GM23338 (cell line): ENCODE data around the gene MS4A4A. TPM values are rescaled to one million over a fixed set of nuclear protein-coding genes. Genes with fewer than 3 reads are reported as not detected.

Experiments used
- ATAC-seq: fragments of 200-7000 bp; cut with Tn5 transposase; 3 replicates; pipeline ENCODE4 v1.9.1; 2020
- DNase-seq: peaks from one replicate; pipeline ENCODE4 v3.0.0-alpha.2; 2015; ENCODE audit warnings: low spot score
- H2AFZ ChIP-seq: fragments of 200-600 bp; sonication (generic); 2 replicates; pipeline ENCODE4 v1.8.0; 2016; ENCODE audit warnings: antibody characterized with exemption, mild to moderate bottlenecking, moderate library complexity
- H3F3A ChIP-seq: fragments of 200-600 bp; sonication (generic); replicated peaks from 2 replicates; pipeline ENCODE4 v1.8.0; 2017; ENCODE audit warnings: antibody characterized with exemption, mixed run types, low read depth
- H3K27ac ChIP-seq: fragments of 200-600 bp; sonication (generic); 2 replicates; pipeline ENCODE4 v1.6.1; 2016; ENCODE audit warnings: low read depth
- H3K27me3 ChIP-seq: fragments of 200-600 bp; sonication (generic); 2 replicates; pipeline ENCODE4 v1.8.0; 2016; ENCODE audit warnings: mild to moderate bottlenecking, mixed run types, moderate library complexity; ENCODE audit not compliant: insufficient read depth
- H3K36me3 ChIP-seq: fragments of 200-600 bp; sonication (generic); 2 replicates; pipeline ENCODE4 v1.8.0; 2016; ENCODE audit warnings: mild to moderate bottlenecking; ENCODE audit not compliant: insufficient read depth
- H3K4me1 ChIP-seq: fragments of 200-600 bp; sonication (generic); 2 replicates; pipeline ENCODE4 v1.8.0; 2016; ENCODE audit warnings: mild to moderate bottlenecking, moderate library complexity; ENCODE audit not compliant: insufficient read depth
- H3K4me2 ChIP-seq: fragments of 200-600 bp; sonication (generic); 2 replicates; pipeline ENCODE4 v1.7.1; 2017; ENCODE audit warnings: mixed run types
- H3K4me3 ChIP-seq: fragments of 200-600 bp; sonication (generic); 2 replicates; pipeline ENCODE4 v1.6.1; 2016; ENCODE audit warnings: mixed run types
- H3K79me2 ChIP-seq: fragments of 200-600 bp; sonication (generic); replicated peaks from 2 replicates; pipeline ENCODE4 v1.8.0; 2017; ENCODE audit warnings: mild to moderate bottlenecking; ENCODE audit not compliant: insufficient read depth
- H3K9me2 ChIP-seq: fragments of 200-600 bp; sonication (generic); 2 replicates; pipeline ENCODE4 v1.8.0; 2017; ENCODE audit not compliant: insufficient read depth
- H4K20me1 ChIP-seq: fragments of 200-600 bp; sonication (generic); replicated peaks from 2 replicates; pipeline ENCODE4 v1.8.0; 2017; ENCODE audit warnings: mild to moderate bottlenecking; ENCODE audit not compliant: insufficient read depth
- H3K27ac Mint-ChIP-seq: 2 replicates; pipeline ENCODE4 v1.8.0; 2020; ENCODE audit warnings: inconsistent platforms, mild to moderate bottlenecking, moderate library complexity, mixed read lengths
- H3K27me3 Mint-ChIP-seq: 3 replicates; pipeline ENCODE4 v1.8.0; 2022; ENCODE audit warnings: low read depth, mild to moderate bottlenecking, moderate library complexity, mixed read lengths, inconsistent platforms; ENCODE audit not compliant: insufficient read depth, poor library complexity
- H3K36me3 Mint-ChIP-seq: 3 replicates; pipeline ENCODE4 v1.8.0; 2021; ENCODE audit warnings: low read depth, mild to moderate bottlenecking, inconsistent platforms, moderate library complexity, mixed read lengths
- H3K4me1 Mint-ChIP-seq: 3 replicates; pipeline ENCODE4 v1.8.0; 2020; ENCODE audit warnings: mild to moderate bottlenecking, inconsistent platforms, mixed read lengths
- H3K4me3 Mint-ChIP-seq: 3 replicates; pipeline ENCODE4 v1.8.0; 2021; ENCODE audit warnings: moderate library complexity, mild to moderate bottlenecking, inconsistent platforms, mixed read lengths
- H3K9me3 Mint-ChIP-seq: 3 replicates; pipeline ENCODE4 v1.8.0; 2020; ENCODE audit warnings: moderate library complexity, mild to moderate bottlenecking, inconsistent platforms, mixed read lengths
- EZH2 ChIP-seq: fragments of 200-600 bp; sonication (generic); IDR thresholded peaks from one replicate; pipeline ENCODE4 v1.8.0; 2017; ENCODE audit warnings: antibody characterized with exemption, mild to moderate bottlenecking, low read depth; ENCODE audit not compliant: unreplicated experiment
- NANOG ChIP-seq: IDR thresholded peaks from 2 replicates; pipeline ENCODE4 v1.6.1; 2016; ENCODE audit warnings: antibody characterized with exemption, borderline replicate concordance
- POLR2AphosphoS5 ChIP-seq: IDR thresholded peaks from 2 replicates; pipeline ENCODE4 v1.6.1; 2016; ENCODE audit warnings: antibody characterized with exemption, low read depth
- polyA plus RNA-seq: library from polyadenylated mRNA; unstranded; fragments of >200 nt; fragmentation: Nextera tagmentation; extraction: Ambion mirVana; gene quantifications from 2 replicates; pipeline ENCODE4 v1.2.1, GENCODE V29; 2016
- total RNA-seq: library from RNA; depleted of rRNA; stranded (reverse); fragments of >200 nt; shearing (Covaris generic); gene quantifications from 2 replicates; pipeline ENCODE4 v1.2.3, GENCODE V29; 2014
- TF ChIP-seq, protein P1 (sequence below), 2 experiments: fragments of 200-600 bp in 1 of 2; sonication (generic) in 1 of 2; conservative IDR thresholded peaks; 2 replicates each; pipeline versions ENCODE4 v1.5.1 to v1.6.1; 2016 to 2017; ENCODE audit warnings: antibody characterized with exemption in 2 of 2, low read depth in 2 of 2, mild to moderate bottlenecking in 2 of 2, moderate library complexity in 1 of 2
- TF ChIP-seq, protein P2 (sequence below): fragments of 250-450 bp; sonication (Bioruptor Pico); IDR thresholded peaks from 2 replicates; pipeline ENCODE4 v1.5.0; 2020; ENCODE audit warnings: mild to moderate bottlenecking, moderate library complexity

Gene MS4A4A
- total and polyA plus RNA-seq, 2 experiments from 2014 or later, result not detected

DNA sequence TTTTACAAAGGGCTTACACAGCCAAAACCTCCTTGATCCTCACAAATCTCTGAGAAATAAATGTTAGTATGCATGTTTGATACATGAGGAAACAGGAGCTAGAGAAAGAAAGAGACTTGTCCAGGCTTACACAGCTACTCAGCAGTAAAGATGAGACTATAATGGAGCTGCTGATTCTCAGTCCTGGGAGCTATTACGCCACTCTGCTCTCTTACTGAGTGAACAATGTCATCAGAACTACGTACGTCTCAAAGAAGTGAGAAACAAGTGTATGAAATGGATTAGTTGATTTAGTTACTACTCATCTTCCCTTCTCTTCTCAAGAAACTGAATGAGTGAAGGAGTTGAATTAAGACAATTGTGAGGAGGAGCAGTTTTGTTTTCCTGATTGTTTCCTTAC lies 58.9 kb downstream of the MS4A4A start:
- Histone ChIP-seq H4K20me1 (no peaks in the 10 kb centered on the region), H3K9me2 (no peaks in the 10 kb centered on the region), H3K4me1 (no peaks in the 10 kb centered on the region), H3K4me2 (no peak overlapping the region), H3K27ac (no peak overlapping the region), H3K4me3 (no peak overlapping the region), H2AFZ (no peak overlapping the region), H3K36me3 (no peaks in the 10 kb centered on the region), H3K79me2 (no peaks in the 10 kb centered on the region), H3K27me3 (no peaks in the 10 kb centered on the region), H3F3A (no peaks in the 10 kb centered on the region)
- DNase-seq, result no peak
- H3K4me1 Mint-ChIP-seq, result peaks cover 12% of the 10 kb centered on the region; the same call in 2 of the 3 replicates
- TF ChIP-seq NANOG, result no peak
- no peaks in the 10 kb centered on the region for H3K36me3 Mint-ChIP-seq
- ATAC-seq, result no peak
- H3K27me3 Mint-ChIP-seq, result no peaks in the 10 kb centered on the region
- peaks cover 3% of the 10 kb centered on the region; the same call in 2 of the 3 replicates for H3K9me3 Mint-ChIP-seq
- no peak overlapping the region for H3K4me3 Mint-ChIP-seq
- H3K27ac Mint-ChIP-seq, result no peak overlapping the region

DNA sequence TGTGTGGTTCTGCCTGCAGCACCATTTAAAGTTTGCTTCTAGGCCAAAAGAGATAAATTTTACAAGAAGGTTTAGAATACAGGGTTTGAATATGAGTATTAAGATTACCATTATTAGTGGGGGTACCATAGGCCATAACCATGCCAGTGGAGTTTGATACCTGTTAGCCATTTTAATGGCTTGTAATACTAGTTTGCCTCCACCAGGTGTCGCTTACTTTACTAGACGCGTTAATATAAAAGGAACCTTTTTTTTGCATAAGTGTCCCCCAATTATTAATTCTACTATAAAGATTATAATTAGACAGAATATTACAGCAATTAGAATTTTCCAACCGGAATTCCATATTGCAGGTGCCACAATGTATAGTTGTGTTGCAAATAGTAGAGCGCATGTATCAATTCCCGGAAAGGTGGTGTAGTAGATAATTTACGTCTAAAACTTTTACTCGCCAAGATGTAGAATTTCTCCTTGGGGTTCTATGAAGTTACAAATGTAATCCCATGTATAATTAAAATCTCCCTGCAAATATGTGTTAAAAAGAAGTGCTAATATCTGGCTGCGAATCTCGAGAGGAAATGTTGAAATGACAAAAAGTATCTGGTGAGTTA lies 62.7 kb downstream of the MS4A4A start:
- Histone ChIP-seq H3K4me1 (no peaks in the 10 kb centered on the region), H3K9me2 (no peaks in the 10 kb centered on the region), H3K27ac (no peak overlapping the region), H3K4me2 (no peak overlapping the region), H3K4me3 (no peak overlapping the region), H4K20me1 (no peaks in the 10 kb centered on the region), H3K36me3 (no peaks in the 10 kb centered on the region), H3K79me2 (no peaks in the 10 kb centered on the region), H2AFZ (no peak overlapping the region), H3K27me3 (no peaks in the 10 kb centered on the region), H3F3A (no peaks in the 10 kb centered on the region)
- H3K27me3 Mint-ChIP-seq, result no peaks in the 10 kb centered on the region
- H3K4me1 Mint-ChIP-seq, result peaks cover 3% of the 10 kb centered on the region; the same call in 1 of the 3 replicates
- H3K9me3 Mint-ChIP-seq, result peaks cover 3% of the 10 kb centered on the region; the same call in 2 of the 3 replicates
- peak; percentile 67 for DNase-seq
- H3K36me3 Mint-ChIP-seq, result no peaks in the 10 kb centered on the region
- no peak for ATAC-seq
- no peak overlapping the region for H3K4me3 Mint-ChIP-seq
- TF ChIP-seq, protein P1, sequence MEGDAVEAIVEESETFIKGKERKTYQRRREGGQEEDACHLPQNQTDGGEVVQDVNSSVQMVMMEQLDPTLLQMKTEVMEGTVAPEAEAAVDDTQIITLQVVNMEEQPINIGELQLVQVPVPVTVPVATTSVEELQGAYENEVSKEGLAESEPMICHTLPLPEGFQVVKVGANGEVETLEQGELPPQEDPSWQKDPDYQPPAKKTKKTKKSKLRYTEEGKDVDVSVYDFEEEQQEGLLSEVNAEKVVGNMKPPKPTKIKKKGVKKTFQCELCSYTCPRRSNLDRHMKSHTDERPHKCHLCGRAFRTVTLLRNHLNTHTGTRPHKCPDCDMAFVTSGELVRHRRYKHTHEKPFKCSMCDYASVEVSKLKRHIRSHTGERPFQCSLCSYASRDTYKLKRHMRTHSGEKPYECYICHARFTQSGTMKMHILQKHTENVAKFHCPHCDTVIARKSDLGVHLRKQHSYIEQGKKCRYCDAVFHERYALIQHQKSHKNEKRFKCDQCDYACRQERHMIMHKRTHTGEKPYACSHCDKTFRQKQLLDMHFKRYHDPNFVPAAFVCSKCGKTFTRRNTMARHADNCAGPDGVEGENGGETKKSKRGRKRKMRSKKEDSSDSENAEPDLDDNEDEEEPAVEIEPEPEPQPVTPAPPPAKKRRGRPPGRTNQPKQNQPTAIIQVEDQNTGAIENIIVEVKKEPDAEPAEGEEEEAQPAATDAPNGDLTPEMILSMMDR (conservative IDR thresholded peaks at IDR 0.05; ENCODE audit: low read depth in 2 of 2), result peak; percentile 50 to 80
- TF ChIP-seq NANOG, result no peak
- no peak overlapping the region for H3K27ac Mint-ChIP-seq

DNA sequence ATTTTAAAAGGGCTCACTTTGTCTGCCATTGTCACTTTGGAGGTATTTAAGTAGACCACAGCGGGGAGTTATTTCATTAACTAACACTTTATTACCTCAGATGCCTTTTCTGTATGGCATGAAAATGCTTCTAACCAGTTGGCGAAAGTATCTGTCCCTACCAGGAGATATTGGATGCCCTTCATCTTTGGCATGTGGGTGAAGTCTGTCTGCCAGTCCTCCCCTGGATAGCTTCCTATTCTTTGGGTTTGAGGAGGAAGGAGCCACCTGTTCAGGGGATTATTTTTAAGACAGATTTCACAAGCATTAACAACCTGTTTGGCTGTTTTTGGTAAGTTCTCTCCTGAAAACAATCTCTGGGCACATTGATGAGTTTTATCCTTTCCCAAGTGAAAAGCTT lies 63.7 kb downstream of the MS4A4A start:
- Mint-ChIP-seq H3K36me3 (no peaks in the 10 kb centered on the region), H3K9me3 (peaks cover 3% of the 10 kb centered on the region; the same call in 2 of the 3 replicates), H3K4me1 (peaks cover 3% of the 10 kb centered on the region; the same call in 1 of the 3 replicates), H3K4me3 (no peak overlapping the region), H3K27ac (no peak overlapping the region), H3K27me3 (no peaks in the 10 kb centered on the region)
- Histone ChIP-seq H3F3A (no peaks in the 10 kb centered on the region), H2AFZ (no peak overlapping the region), H3K36me3 (no peaks in the 10 kb centered on the region), H3K27ac (no peak overlapping the region), H3K79me2 (no peaks in the 10 kb centered on the region), H4K20me1 (no peaks in the 10 kb centered on the region), H3K4me1 (no peaks in the 10 kb centered on the region), H3K4me3 (no peak overlapping the region), H3K9me2 (no peaks in the 10 kb centered on the region), H3K27me3 (no peaks in the 10 kb centered on the region), H3K4me2 (no peak overlapping the region)
- ATAC-seq, result no peak
- DNase-seq, result no peak
- TF ChIP-seq, protein P1 (conservative IDR thresholded peaks at IDR 0.05; ENCODE audit: low read depth in 2 of 2), result no peak
- TF ChIP-seq POLR2AphosphoS5 (no peak), EZH2 (no peak)
- TF ChIP-seq, protein P2, sequence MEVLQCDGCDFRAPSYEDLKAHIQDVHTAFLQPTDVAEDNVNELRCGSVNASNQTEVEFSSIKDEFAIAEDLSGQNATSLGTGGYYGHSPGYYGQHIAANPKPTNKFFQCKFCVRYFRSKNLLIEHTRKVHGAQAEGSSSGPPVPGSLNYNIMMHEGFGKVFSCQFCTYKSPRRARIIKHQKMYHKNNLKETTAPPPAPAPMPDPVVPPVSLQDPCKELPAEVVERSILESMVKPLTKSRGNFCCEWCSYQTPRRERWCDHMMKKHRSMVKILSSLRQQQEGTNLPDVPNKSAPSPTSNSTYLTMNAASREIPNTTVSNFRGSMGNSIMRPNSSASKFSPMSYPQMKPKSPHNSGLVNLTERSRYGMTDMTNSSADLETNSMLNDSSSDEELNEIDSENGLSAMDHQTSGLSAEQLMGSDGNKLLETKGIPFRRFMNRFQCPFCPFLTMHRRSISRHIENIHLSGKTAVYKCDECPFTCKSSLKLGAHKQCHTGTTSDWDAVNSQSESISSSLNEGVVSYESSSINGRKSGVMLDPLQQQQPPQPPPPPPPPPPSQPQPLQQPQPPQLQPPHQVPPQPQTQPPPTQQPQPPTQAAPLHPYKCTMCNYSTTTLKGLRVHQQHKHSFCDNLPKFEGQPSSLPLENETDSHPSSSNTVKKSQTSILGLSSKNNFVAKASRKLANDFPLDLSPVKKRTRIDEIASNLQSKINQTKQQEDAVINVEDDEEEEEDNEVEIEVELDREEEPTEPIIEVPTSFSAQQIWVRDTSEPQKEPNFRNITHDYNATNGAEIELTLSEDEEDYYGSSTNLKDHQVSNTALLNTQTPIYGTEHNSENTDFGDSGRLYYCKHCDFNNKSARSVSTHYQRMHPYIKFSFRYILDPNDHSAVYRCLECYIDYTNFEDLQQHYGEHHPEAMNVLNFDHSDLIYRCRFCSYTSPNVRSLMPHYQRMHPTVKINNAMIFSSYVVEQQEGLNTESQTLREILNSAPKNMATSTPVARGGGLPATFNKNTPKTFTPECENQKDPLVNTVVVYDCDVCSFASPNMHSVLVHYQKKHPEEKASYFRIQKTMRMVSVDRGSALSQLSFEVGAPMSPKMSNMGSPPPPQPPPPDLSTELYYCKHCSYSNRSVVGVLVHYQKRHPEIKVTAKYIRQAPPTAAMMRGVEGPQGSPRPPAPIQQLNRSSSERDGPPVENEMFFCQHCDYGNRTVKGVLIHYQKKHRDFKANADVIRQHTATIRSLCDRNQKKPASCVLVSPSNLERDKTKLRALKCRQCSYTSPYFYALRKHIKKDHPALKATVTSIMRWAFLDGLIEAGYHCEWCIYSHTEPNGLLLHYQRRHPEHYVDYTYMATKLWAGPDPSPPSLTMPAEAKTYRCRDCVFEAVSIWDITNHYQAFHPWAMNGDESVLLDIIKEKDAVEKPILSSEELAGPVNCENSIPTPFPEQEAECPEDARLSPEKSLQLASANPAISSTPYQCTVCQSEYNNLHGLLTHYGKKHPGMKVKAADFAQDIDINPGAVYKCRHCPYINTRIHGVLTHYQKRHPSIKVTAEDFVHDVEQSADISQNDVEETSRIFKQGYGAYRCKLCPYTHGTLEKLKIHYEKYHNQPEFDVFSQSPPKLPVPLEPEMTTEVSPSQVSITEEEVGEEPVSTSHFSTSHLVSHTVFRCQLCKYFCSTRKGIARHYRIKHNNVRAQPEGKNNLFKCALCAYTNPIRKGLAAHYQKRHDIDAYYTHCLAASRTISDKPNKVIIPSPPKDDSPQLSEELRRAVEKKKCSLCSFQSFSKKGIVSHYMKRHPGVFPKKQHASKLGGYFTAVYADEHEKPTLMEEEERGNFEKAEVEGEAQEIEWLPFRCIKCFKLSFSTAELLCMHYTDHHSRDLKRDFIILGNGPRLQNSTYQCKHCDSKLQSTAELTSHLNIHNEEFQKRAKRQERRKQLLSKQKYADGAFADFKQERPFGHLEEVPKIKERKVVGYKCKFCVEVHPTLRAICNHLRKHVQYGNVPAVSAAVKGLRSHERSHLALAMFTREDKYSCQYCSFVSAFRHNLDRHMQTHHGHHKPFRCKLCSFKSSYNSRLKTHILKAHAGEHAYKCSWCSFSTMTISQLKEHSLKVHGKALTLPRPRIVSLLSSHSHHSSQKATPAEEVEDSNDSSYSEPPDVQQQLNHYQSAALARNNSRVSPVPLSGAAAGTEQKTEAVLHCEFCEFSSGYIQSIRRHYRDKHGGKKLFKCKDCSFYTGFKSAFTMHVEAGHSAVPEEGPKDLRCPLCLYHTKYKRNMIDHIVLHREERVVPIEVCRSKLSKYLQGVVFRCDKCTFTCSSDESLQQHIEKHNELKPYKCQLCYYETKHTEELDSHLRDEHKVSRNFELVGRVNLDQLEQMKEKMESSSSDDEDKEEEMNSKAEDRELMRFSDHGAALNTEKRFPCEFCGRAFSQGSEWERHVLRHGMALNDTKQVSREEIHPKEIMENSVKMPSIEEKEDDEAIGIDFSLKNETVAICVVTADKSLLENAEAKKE (CRISPR knock-in tag), result no peak
